Eye (tissue), 1 donor: Measurements from ENCODE around the gene CLDN20.

Experiments used
- DNase-seq: peaks from one replicate; pipeline ENCODE4 v3.0.0-alpha.2; 2015

CLDN20 gene

DNA sequence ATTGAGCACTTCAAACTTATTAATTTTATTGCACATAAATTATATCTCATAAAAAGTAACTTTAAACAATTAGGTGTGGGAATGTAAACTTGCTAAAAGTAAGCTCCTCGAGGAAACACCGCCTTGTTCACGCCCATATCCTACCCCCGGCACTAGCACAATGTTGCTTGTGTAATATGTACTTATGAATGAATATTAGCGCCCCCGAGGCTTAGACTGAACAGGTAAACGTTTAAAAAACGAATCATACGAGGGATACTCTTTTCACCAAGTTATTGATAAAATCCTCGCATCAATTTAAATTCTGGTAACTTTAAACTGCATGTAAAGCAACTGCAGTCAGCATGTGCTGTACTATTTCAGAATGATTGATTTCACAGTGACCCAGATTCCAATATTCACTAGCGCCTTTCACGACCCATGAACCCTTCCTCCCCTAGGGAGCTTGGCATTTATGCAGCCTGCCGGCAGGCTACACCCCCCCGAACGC is 49.8 kb downstream of the CLDN20 start:
- DNase-seq = peak; percentile 83

DNA sequence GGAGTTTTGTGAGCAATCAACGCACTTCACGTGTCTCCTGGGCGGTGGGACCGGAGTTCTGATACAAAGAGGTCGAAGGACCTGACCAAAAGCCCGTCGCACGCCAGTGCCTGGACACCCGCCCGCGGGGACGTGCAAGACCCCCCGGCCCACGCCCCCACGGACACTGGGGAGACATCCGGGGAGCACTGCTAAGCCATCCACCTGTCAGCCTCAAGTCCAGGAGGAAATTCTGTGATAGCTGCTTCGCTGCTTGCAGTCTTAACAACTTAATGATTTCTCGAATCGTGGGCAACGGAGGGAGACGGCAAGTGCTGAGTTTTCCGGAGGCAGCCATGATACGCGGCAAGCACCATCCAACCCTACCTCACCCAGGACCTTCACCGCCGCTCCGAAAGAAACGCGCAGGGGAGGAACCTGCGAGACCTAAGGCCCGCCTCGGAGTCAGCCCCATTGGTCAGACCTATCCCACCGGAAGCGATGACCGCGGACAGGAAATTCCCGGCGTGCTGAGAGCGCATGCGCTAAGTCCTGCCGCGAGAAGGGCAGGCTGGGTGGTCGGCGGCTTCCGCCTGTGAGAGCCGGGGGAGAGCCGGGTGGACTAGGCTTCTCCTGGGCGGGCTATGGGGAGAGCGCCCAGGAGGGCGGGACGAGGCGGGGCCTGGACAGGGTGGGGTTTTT is 50.4 kb downstream of the CLDN20 start, which contains the start of gene TFB1M:
TSS of gene TFB1M (minus strand) at position 393 of the 681 bp plus-strand sequence. CDS start at position 337, 56 bp downstream.
- DNase-seq = peak; percentile 99

DNA sequence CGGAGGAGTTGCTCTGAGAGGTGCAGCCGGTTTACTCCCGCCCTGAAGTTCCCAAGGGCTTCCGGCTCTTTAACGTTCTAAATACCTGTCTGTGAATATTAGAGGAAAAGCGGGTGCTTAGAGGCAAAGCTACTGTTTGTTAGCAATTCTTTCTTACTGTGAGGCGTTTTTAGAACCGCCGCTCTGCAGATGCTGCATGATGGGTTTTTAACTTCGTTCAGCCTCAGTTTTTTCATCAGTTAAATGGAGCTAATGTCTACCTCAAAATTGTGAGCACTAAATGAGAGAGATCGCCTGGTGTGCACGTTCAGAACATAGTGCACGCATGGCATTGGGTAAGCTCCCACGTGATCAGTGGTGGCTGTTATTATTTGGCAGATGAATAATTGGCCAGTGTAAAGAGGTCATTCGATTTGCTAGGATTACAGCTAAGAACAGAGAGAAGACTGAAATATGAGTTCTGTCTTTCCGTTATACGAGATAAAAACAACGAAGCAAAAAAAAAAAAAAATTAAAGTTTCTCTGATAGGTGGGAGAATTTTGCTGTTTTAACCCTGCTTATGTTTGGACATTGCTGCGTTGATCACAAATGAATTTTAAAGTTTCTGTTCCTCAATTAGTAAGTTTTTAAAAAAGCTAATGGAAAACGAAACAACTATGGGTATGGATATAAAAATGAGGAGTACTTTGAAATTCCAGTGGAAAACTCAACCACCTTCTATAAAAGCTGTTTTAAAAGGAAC is 51.1 kb downstream of the CLDN20 start:
- DNase-seq = no peak

DNA sequence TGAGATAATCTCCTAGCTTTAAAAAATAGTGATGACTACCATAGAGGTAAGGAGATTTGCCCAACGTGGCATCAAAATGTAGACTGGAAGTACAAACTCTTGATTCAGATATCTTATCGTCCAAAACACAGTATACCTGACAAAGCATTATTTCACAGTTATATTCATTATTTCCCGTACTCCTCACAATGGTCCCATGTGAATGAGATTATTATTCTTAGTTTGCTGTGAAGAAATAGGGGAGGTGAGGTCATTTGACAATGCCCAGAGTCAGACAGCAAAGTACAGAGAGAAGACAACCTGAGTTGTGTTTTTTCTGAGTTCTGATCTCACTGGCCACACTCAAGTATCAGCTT is 51.7 kb downstream of the CLDN20 start:
- DNase-seq = no peak

DNA sequence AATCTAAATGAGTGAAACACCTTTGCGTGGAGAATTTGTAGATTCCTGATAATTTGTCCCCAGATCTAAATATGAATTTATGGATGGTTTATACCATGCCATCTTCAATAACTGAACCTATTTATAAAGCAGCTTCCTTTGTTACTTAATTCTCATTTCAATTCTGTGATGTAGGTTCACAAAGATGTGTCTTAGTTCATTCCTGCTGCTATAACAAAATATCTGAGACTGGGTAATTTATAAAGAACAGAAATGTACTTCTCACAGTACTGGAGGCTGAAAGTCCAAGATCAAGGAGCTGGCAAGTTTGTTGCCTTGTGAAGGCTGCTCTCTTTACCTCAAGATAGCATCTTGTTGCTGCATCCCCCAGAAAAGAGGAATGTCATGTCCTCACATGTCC is 52.6 kb downstream of the CLDN20 start:
- no peak for DNase-seq

DNA sequence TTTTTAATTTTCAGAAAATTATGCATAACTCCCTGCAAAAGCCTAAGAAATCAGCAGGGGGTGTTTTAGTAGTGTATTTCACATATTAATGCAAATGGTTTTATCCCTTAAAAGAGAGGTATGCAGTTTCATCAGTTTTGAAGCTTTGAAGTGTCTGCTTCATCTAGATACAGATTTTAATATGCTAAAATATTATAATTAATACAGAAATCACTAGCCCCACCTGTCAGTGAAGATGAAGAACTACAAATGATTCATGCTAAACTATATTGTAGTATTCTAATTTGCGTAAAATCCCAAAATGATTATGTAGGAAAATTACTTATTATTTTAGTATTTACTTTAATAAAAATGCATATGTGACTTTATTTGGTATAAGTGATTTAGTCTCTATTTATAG is 53.4 kb downstream of the CLDN20 start:
- no peak for DNase-seq

DNA sequence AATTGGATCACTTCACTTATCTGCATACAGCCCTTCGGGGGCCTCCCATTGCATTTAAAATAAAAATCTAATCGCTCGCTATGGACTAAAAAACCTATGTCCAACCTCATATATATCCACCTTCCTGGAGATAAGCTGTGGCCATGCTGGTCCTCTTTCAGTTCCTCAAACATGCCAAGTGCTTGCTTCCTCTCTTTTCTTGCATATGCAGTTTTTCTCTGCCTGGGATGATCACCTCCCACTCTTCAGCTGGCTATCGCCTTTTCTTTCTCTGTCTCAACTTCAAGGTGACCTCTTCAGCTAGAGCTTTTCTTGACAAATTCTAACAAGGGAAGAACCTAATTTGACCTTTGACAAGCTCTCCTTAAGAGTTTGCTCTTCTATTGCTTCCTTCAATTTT is 56.1 kb downstream of the CLDN20 start:
- no peak for DNase-seq

DNA sequence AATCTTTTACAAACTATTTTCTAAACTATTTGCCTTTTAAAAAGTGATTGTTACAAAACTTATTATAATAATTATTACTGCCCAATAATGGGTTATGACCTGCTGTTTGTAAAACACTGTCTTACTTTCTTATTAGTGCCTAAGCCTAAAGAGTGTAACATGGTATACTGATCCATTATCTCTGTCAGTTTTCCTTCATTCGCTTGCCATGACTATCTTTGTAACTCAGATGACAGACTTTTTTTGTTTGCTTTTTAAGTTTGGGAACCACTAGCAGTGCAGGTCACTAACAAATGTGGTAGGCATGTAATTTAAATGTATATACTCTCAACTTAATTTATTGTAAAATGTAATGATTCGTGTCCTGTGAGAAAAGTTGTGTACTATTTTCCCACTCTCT is 60.4 kb downstream of the CLDN20 start:
- no peak for DNase-seq

DNA sequence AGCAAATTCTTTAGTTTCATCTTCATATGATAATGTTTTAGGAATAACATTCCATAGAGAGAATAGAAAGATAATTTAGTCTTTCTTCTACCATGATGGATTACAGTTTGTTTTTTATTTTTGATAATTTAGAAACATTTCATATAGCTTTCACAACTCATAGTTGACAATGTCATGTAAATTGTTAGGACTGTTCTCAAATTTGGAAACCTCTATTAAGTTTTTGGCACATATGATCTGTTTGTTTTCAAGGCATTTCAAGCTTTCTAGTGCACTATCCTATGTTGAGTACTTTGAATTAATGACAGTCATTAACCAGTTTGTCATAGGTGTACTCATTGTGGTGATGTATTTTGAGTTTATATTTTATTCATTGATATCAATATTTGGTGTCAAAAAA is 61.2 kb downstream of the CLDN20 start:
- DNase-seq = no peak

DNA sequence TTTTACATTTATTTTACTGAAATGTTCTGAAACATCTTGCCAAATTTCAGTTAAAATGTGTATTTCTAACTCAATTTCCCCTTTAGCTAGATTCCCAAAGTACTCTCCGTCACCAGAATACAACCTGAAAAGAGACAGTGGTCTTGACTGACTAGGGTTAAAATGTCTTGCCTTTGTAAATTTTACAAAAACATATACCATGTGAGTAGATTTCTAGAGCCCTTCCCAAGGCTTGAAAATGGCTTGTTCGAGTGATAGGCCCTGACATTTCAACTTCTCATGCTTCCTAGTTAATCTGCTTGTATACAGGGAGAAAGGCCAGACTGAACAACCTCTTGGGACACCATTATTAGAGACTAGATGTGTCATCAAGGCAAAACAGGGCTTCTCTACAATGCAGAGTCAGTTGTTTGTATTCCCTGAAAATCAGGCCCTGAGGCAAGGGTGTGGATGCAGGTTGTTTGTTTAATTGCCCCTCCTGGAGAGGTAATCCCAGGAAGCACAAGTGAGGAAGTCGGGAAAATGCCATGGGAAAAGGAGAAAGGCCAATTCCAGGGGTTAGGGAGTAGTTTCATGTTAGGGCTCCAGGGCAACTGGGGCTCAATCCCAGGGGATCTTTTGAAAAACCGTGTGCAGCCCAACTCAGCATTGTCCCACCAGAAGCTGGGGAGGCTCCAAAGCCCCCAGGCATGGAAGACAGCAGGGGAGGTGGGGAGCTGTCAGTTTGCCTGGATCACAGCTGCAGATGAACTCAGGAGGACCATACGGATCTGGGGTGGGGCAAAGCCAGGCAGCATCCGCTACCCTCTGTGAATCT is 62.1 kb downstream of the CLDN20 start:
- no peak for DNase-seq
